A549 (cell line): Measurements from ENCODE around the gene SLC26A3. TPM values are rescaled to one million over a fixed set of nuclear protein-coding genes. Genes with fewer than 3 reads are reported as not detected.

Source experiments
- ATAC-seq, 2 experiments: fragments of 200-7000 bp in 1 of 2; fragments of >200 bp in 1 of 2; cut with Nextera tagmentation in 1 of 2; cut with Tn5 transposase in 1 of 2; 3 replicates each; pipeline versions ENCODE4 v1.8.0 to v1.9.1; 2018 to 2020; ENCODE audit warnings: mild to moderate bottlenecking in 1 of 2, moderate library complexity in 1 of 2
- CTCF ChIA-PET: fragments of 300-600 bp; sonication (Branson Sonifier 250); formaldehyde crosslinking; extraction: SDS; loops from one replicate; lab custom pipeline; 2021; ENCODE audit warnings: antibody characterized with exemption, inconsistent platforms; lab: Yijun Ruan, JAX
- POLR2A ChIA-PET: fragments of 350-600 bp; formaldehyde crosslinking; extraction: SDS; loops from one replicate; lab custom pipeline; 2021; ENCODE audit warnings: antibody characterized with exemption, inconsistent platforms; lab: Yijun Ruan, JAX
- DNase-seq, 2 experiments: peaks; one replicate each; pipeline versions ENCODE4 v3.0.0 to v3.0.0-alpha.2; 2011 to 2016; ENCODE audit warnings: low read depth in 1 of 2, low spot score in 1 of 2
- FAIRE-seq: peaks from 2 replicates; lab custom pipeline; 2011; peaks lifted over from hg19 to GRCh38; lab: Jason Lieb, UNC
- H3K27ac ChIP-seq, 2 experiments: fragments of >200 bp; sonication (Bioruptor Twin); formaldehyde crosslinking; 3 replicates each; pipeline ENCODE4 v1.5.1; 2016 to 2017
- H3K4me1 ChIP-seq: fragments of >200 bp; sonication (Bioruptor Twin); formaldehyde crosslinking; 3 replicates; pipeline ENCODE4 v1.6.1; 2016
- H3K4me2 ChIP-seq: fragments of >200 bp; sonication (Bioruptor Twin); formaldehyde crosslinking; 3 replicates; pipeline ENCODE4 v1.6.1; 2016
- H3K4me3 ChIP-seq: fragments of >200 bp; sonication (Bioruptor Twin); formaldehyde crosslinking; 3 replicates; pipeline ENCODE4 v1.5.1; 2016
- H3K9me3 ChIP-seq: fragments of >200 bp; sonication (Bioruptor Twin); formaldehyde crosslinking; 3 replicates; pipeline ENCODE4 v1.6.1; 2016
- CBX2 ChIP-seq: fragments of 200-600 bp; sonication (generic); IDR thresholded peaks from 2 replicates; pipeline ENCODE4 v1.6.1; 2016; ENCODE audit warnings: low read depth, mild to moderate bottlenecking, borderline replicate concordance
- CHD4 ChIP-seq: fragments of 200-600 bp; sonication (generic); IDR thresholded peaks from 2 replicates; pipeline ENCODE4 v1.6.1; 2016; ENCODE audit warnings: antibody characterized with exemption, mild to moderate bottlenecking, borderline replicate concordance
- EP300 ChIP-seq, 2 experiments: fragments of >200 bp; sonication (Bioruptor Twin); formaldehyde crosslinking; IDR thresholded peaks; 2 replicates in 1 of 2; 3 replicates in 1 of 2; pipeline ENCODE4 v1.6.1; 2016 to 2017
- FOXS1 ChIP-seq: fragments of 250-450 bp; sonication (Bioruptor Pico); IDR thresholded peaks from 2 replicates; pipeline ENCODE4 v1.5.0; 2020; ENCODE audit warnings: mild to moderate bottlenecking, moderate library complexity
- GATA3 ChIP-seq: IDR thresholded peaks from 2 replicates; pipeline ENCODE4 v1.6.1; 2012; ENCODE audit warnings: borderline replicate concordance
- HDAC2 ChIP-seq: fragments of 200-600 bp; sonication (generic); IDR thresholded peaks from 2 replicates; pipeline ENCODE4 v1.6.1; 2016
- HEYL ChIP-seq: fragments of 250-450 bp; sonication (Bioruptor Pico); IDR thresholded peaks from 2 replicates; pipeline ENCODE4 v1.8.0; 2021; ENCODE audit warnings: mild to moderate bottlenecking, moderate library complexity
- HMGXB4 ChIP-seq: fragments of 250-450 bp; sonication (Bioruptor Pico); IDR thresholded peaks from 2 replicates; pipeline ENCODE4 v1.5.0; 2021; ENCODE audit warnings: mild to moderate bottlenecking, moderate library complexity, borderline replicate concordance
- HOXA7 ChIP-seq: fragments of 250-450 bp; sonication (Bioruptor Pico); IDR thresholded peaks from 2 replicates; pipeline ENCODE4 v1.5.0; 2020; ENCODE audit warnings: mild to moderate bottlenecking, moderate library complexity
- HOXB13 ChIP-seq: fragments of 250-450 bp; sonication (Bioruptor Pico); IDR thresholded peaks from 2 replicates; pipeline ENCODE4 v1.5.0; 2020; ENCODE audit warnings: low read depth, mild to moderate bottlenecking, moderate library complexity
- KDM1A ChIP-seq: fragments of 200-600 bp; sonication (generic); IDR thresholded peaks from 2 replicates; pipeline ENCODE4 v1.6.1; 2016; ENCODE audit warnings: low read depth, mild to moderate bottlenecking
- KDM5A ChIP-seq: fragments of 200-600 bp; sonication (generic); IDR thresholded peaks from 2 replicates; pipeline ENCODE4 v1.6.1; 2016; ENCODE audit warnings: antibody characterized with exemption, mild to moderate bottlenecking
- MAFK ChIP-seq: fragments of 450-650 bp; IDR thresholded peaks from 2 replicates; pipeline ENCODE4 v1.6.1; 2014; ENCODE audit not compliant: partially characterized antibody
- MAZ ChIP-seq: fragments of 150-350 bp; IDR thresholded peaks from 2 replicates; pipeline ENCODE4 v1.6.1; 2014; ENCODE audit warnings: antibody characterized with exemption, low read depth, low read length, borderline replicate concordance
- NR3C1 ChIP-seq: fragments of >200 bp; sonication (Bioruptor Twin); formaldehyde crosslinking; IDR thresholded peaks from 3 replicates; pipeline ENCODE4 v1.6.1; 2017
- POLR2A ChIP-seq: IDR thresholded peaks from 2 replicates; pipeline ENCODE4 v1.6.1; 2012; ENCODE audit warnings: mild to moderate bottlenecking, low read length
- POLR2AphosphoS2 ChIP-seq: conservative IDR thresholded peaks from 2 replicates; pipeline ENCODE4 v1.6.1; 2012; ENCODE audit warnings: low read length, improper control_type of control experiment, inconsistent platforms
- RAD21 ChIP-seq, 2 experiments: fragments of >200 bp in 1 of 2; sonication (Bioruptor Twin) in 1 of 2; formaldehyde crosslinking in 1 of 2; IDR thresholded peaks in 1 of 2; conservative IDR thresholded peaks in 1 of 2; 2 replicates in 1 of 2; 3 replicates in 1 of 2; pipeline ENCODE4 v1.6.1; 2012 to 2018; ENCODE audit warnings: inconsistent platforms in 1 of 2
- RARB ChIP-seq: fragments of 250-450 bp; sonication (Bioruptor Pico); IDR thresholded peaks from 2 replicates; pipeline ENCODE4 v1.8.0; 2021; ENCODE audit warnings: mild to moderate bottlenecking, moderate library complexity
- TFCP2L1 ChIP-seq: fragments of 250-450 bp; sonication (Bioruptor Pico); IDR thresholded peaks from 2 replicates; pipeline ENCODE4 v1.5.0; 2021; ENCODE audit warnings: mild to moderate bottlenecking
- ZFP36 ChIP-seq: fragments of 450-650 bp; IDR thresholded peaks from 2 replicates; pipeline ENCODE4 v1.6.1; 2014; ENCODE audit warnings: borderline replicate concordance; ENCODE audit not compliant: partially characterized antibody
- WGBS: methylation state at CpG from one replicate; pipeline ENCODE4 v1.1.6; 2017; ENCODE audit errors: missing lambda C conversion rate; 5-methylcytosine and 5-hydroxymethylcytosine counted together
- polyA plus RNA-seq, 4 experiments: library from polyadenylated mRNA; depleted of rRNA in 3 of 4; stranded (reverse); fragments of >200 nt; fragmentation: RNase III in 1 of 4; extraction: RNeasy Plus Mini Kit Qiagen cat#74134 plus additional on column Dnase treatment in 1 of 4; gene quantifications; 2 replicates in 3 of 4; 3 replicates in 1 of 4; pipeline ENCODE4 v1.2.3, GENCODE V29; 2011 to 2017
- TF ChIP-seq, protein P1 (sequence below): IDR thresholded peaks from 2 replicates; pipeline ENCODE4 v1.6.1; 2012
- TF ChIP-seq, protein P2 (sequence below): fragments of 250-450 bp; sonication (Bioruptor Pico); IDR thresholded peaks from 2 replicates; pipeline ENCODE4 v1.5.0; 2020; ENCODE audit warnings: low read depth, mild to moderate bottlenecking, moderate library complexity

SLC26A3 gene
- polyA plus RNA-seq, 2 of the 4 experiments (the other 2 are of a cell fraction), result not detected

DNA sequence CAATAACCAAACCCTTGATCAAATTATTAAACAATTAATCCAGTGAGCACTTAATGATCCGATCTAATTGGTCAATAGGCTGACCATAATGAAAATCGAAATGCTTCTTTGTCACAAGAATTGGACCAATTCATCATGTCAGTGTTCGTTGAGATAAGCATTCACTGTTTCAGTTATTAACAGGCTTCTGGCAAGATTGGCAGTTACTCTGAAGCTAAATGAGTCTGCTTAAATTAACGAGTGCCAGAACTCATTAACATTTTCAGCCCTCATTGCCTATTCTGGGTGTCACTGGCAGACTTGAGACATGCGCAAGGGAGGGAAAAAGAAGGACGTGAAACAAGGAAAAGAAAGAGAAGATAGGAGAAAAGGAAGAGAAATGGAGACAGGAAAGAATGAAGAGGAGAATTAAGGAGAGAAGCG is 30.7 kb upstream of the SLC26A3 start:
- TF ChIP-seq HOXA7 (CRISPR knock-in tag) (no peak), TFCP2L1 (no peak), POLR2AphosphoS2 (no peak), CHD4 (no peak), RARB (CRISPR knock-in tag) (no peak), KDM1A (no peak), HDAC2 (no peak), NR3C1 (no peak), KDM5A (no peak), FOXS1 (no peak)
- TF ChIP-seq, protein P1, sequence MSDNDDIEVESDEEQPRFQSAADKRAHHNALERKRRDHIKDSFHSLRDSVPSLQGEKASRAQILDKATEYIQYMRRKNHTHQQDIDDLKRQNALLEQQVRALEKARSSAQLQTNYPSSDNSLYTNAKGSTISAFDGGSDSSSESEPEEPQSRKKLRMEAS, result no peak
- FAIRE-seq (no peak), DNase-seq (no peak), ATAC-seq (no peak)
- H3K27ac ChIP-seq, result no peak overlapping the region
- peaks cover 10% of the 10 kb centered on the region for H3K4me1 ChIP-seq
- 43% methylated on average over 7 of the region's 7 CpGs for WGBS
- H3K4me3 ChIP-seq, result no peak overlapping the region
- ChIA-PET POLR2A (no interaction called here), CTCF (no interaction called here)
- no peak overlapping the region for H3K4me2 ChIP-seq
- no peaks in the 10 kb centered on the region for H3K9me3 ChIP-seq

DNA sequence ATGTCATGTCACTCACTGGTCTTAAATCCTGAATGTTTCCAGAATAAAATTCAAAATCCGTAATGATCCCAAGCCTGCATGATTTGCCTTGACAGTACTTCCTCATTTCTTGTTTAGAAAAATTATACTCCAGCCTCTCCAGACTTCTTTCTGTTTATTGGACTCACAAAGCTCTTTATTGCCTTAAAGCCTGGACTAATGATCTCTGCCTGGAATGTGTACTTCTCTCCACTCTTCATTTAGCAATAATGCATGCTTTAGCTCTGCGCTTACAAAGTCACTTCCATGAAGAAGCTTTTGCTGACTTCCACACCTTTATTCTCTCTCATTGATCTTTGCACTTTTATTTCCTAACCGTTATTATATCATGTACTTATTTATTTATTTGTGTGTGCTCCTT is 27.4 kb upstream of the SLC26A3 start:
- TF ChIP-seq CBX2, result no peak
- TF ChIP-seq HMGXB4, result no peak
- TF ChIP-seq GATA3, result no peak
- TF ChIP-seq RAD21 (conservative IDR thresholded peaks at IDR 0.05 in 1 of 2, IDR thresholded peaks at IDR 0.05 in 1 of 2), result no peak
- TF ChIP-seq HEYL, result no peak
- no peak for TF ChIP-seq EP300 (IDR thresholded peaks at IDR 0.05)
- no peak for TF ChIP-seq NR3C1
- TF ChIP-seq, all 56 proteins: peak for 0
- no peak overlapping the region for H3K4me3 ChIP-seq
- DNase-seq (no peak), ATAC-seq (no peak), FAIRE-seq (no peak)
- CTCF ChIA-PET, result no interaction called here
- POLR2A ChIA-PET, result no interaction called here
- no peak overlapping the region for H3K27ac ChIP-seq
- no peaks in the 10 kb centered on the region for H3K4me1 ChIP-seq
- 43% methylated on average over 3 of the region's 3 CpGs for WGBS
- H3K4me2 ChIP-seq, result no peak overlapping the region
- H3K9me3 ChIP-seq, result no peaks in the 10 kb centered on the region

GRCh38 chr7:107828540-107828939 is 25.5 kb upstream of the SLC26A3 start:
- 30% methylated on average over 4 of the region's 4 CpGs for WGBS
- H3K4me2 ChIP-seq, result no peak overlapping the region

More at GRCh38 chr7:107828540-107828939, 25.5 kb upstream of the SLC26A3 start:
- CTCF ChIA-PET, result interaction anchor here (1.4 kb wide), 1 partner anchor 85 kb away, joined by 5 read pairs; the partner anchor contains the start of gene CBLL1
- TF ChIP-seq HOXB13 (CRISPR knock-in tag) (no peak), HDAC2 (no peak), TFCP2L1 (no peak), EP300 (IDR thresholded peaks at IDR 0.05) (no peak), ZFP36 (no peak), POLR2A (no peak), MAFK (peak; percentile 64), MAZ (no peak)
- TF ChIP-seq, protein P2, sequence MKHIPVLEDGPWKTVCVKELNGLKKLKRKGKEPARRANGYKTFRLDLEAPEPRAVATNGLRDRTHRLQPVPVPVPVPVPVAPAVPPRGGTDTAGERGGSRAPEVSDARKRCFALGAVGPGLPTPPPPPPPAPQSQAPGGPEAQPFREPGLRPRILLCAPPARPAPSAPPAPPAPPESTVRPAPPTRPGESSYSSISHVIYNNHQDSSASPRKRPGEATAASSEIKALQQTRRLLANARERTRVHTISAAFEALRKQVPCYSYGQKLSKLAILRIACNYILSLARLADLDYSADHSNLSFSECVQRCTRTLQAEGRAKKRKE (CRISPR knock-in tag), result no peak
- DNase-seq, result no peak
- no peak for ATAC-seq
- no peaks in the 10 kb centered on the region for H3K4me1 ChIP-seq
- FAIRE-seq, result no peak
- no peak overlapping the region for H3K27ac ChIP-seq
- no peaks in the 10 kb centered on the region for H3K9me3 ChIP-seq
- POLR2A ChIA-PET, result no interaction called here
- no peak overlapping the region for H3K4me3 ChIP-seq
